GM12801 (cell line): Measurements from ENCODE around the gene MLN.

Source experiments
- CTCF ChIP-seq: IDR thresholded peaks from one replicate; pipeline ENCODE4 v1.5.1; 2011; ENCODE audit warnings: control low read depth; ENCODE audit not compliant: insufficient read length; ENCODE audit errors: extremely low read depth

The MLN gene

GRCh38 chr6:33783781-33784520 lies 19.9 kb downstream of the MLN start:
- TF ChIP-seq CTCF, result no peak

- TF ChIP-seq CTCF, result no peak
Observed at GRCh38 chr6:33782561-33782960, 21.2 kb downstream of the MLN start.

DNA sequence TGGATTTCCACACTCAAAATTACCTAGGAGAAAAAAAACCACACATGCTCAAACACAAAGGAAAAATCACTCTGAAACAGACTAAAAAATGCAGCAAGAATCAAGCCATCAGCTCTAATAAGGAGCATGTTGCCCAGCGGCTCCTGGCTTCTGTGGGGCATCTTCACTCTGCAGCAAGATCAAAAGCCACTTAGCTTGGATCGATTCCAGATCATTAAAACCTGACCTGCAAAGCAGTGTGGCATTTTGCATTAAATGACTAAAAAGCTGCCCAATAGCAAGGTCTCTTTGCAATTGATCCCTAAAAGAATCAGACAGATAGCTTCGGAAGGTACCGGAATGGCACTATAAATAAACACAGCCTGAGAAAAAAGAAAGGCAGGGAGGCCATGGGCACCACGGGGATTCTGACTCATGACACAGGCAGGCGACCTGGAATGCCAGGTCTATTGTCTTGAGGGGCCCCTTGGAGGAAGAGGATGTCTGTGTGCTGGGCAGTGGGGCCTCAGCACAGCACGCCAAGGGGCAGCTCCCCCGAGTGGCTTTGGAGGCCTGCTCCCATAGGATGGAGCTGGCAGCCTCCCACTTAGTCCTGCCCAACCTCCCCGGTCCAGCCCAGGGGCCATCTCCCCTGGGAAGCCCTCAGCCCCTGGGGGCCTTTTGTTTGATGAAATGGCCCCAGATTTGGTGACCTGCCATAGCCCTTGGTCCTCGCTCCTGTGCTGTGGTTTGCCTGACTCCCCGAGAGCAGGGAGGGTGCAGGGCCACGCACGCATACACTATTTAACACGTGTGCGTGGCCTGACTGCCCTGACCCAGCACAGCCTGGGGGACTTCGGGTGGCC lies 22.4 kb downstream of the MLN start:
- no peak for TF ChIP-seq CTCF

DNA sequence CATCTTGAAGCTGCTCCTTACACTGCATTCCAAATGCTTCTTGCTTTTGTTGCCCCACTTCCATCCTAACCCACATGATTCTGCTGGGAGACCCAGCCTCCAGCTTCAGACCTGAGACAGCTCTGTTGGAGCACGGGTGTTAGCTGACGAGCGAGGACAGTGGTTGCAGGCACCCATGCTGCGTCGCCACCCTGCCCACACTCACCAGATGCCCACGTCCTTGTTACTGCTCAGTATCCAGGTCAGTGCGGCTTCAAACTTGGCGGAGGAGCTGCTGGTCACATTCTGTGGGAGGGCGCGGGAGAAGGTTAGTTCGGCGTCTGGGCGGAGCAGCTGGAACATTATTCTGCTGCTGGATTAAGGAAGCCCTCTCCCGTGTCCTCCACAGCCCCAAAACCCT lies 23.9 kb downstream of the MLN start:
- TF ChIP-seq CTCF, result no peak

- no peak for TF ChIP-seq CTCF
Observed at GRCh38 chr6:33779290-33779689, 24.5 kb downstream of the MLN start.

- TF ChIP-seq CTCF, result no peak
Observed at GRCh38 chr6:33778444-33779121, 25.2 kb downstream of the MLN start.
